Thoracic aorta (tissue), 2 donors: Measurements from ENCODE around the gene OR2L8. TPM values are rescaled to one million over a fixed set of nuclear protein-coding genes. Genes with fewer than 3 reads are reported as not detected.

Experiments
- ATAC-seq: fragments of 150-250 bp; one replicate; pipeline ENCODE4 v1.8.0; 2017; ENCODE audit warnings: low read depth; ENCODE audit not compliant: insufficient number of reproducible peaks, low FRiP score
- DNase-seq: peaks from one replicate; pipeline ENCODE4 v3.0.0-alpha.2; 2020; ENCODE audit warnings: low spot score
- H3K27ac ChIP-seq, 2 donors: fragments of 200-600 bp; sonication (generic); 1 replicate in 1 of 2; 2 replicates in 1 of 2; pipeline ENCODE4 v1.5.1; 2016; ENCODE audit warnings: mild to moderate bottlenecking in 2 of 2, moderate library complexity in 2 of 2
- H3K27me3 ChIP-seq: fragments of 200-600 bp; sonication (generic); replicated peaks from 2 replicates; pipeline ENCODE4 v1.6.0; 2016; ENCODE audit warnings: mild to moderate bottlenecking; ENCODE audit not compliant: insufficient read depth
- H3K36me3 ChIP-seq: fragments of 200-600 bp; sonication (generic); one replicate; pipeline ENCODE4 v1.5.1; 2016
- H3K4me1 ChIP-seq, 2 donors: fragments of 200-600 bp; sonication (generic); 1 replicate in 1 of 2; 2 replicates in 1 of 2; pipeline versions ENCODE4 v1.5.1 to v1.6.0; 2016; ENCODE audit warnings: low read depth in 2 of 2, mild to moderate bottlenecking in 1 of 2; ENCODE audit not compliant: control insufficient read depth in 1 of 2
- H3K4me3 ChIP-seq: fragments of 200-600 bp; sonication (generic); 2 replicates; pipeline ENCODE4 v1.5.1; 2016; ENCODE audit warnings: mild to moderate bottlenecking
- H3K9me3 ChIP-seq: fragments of 200-600 bp; sonication (generic); 2 replicates; pipeline ENCODE4 v1.5.1; 2016
- CTCF ChIP-seq: fragments of 200-600 bp; sonication (generic); IDR thresholded peaks from one replicate; pipeline ENCODE4 v1.5.1; 2019; ENCODE audit warnings: antibody characterized with exemption
- total RNA-seq, 2 donors: library from RNA; depleted of rRNA; stranded (reverse); fragments of >200 nt; gene quantifications; one replicate each; pipeline versions ENCODE4 v1.1.0 to v1.2.3, GENCODE V29; 2016

Gene OR2L8
- total RNA-seq, 2 donors from 2014 or later: not detected

- Histone ChIP-seq H3K4me3 (no peak overlapping the region), H3K36me3 (no peaks in the 10 kb centered on the region), H3K4me1 (no peaks in the 10 kb centered on the region), H3K9me3 (no peaks in the 10 kb centered on the region), H3K27me3 (no peaks in the 10 kb centered on the region), H3K27ac (no peak overlapping the region)
- ATAC-seq (no peak), DNase-seq (no peak)
- TF ChIP-seq CTCF: no peak
Measured at GRCh38 chr1:247908766-247909165, 39.9 kb upstream of the OR2L8 start.

GRCh38 chr1:247913786-247914185 is 34.9 kb upstream of the OR2L8 start:
- Histone ChIP-seq H3K27ac (no peak overlapping the region), H3K9me3 (no peaks in the 10 kb centered on the region), H3K27me3 (no peaks in the 10 kb centered on the region), H3K4me3 (no peak overlapping the region), H3K4me1 (no peaks in the 10 kb centered on the region), H3K36me3 (no peaks in the 10 kb centered on the region)
- DNase-seq: no peak
- TF ChIP-seq CTCF: no peak
- ATAC-seq: no peak

- H3K4me1 ChIP-seq: no peaks in the 10 kb centered on the region
- no peaks in the 10 kb centered on the region for H3K27me3 ChIP-seq
- H3K9me3 ChIP-seq: no peaks in the 10 kb centered on the region
- TF ChIP-seq CTCF: no peak
- DNase-seq (no peak), ATAC-seq (no peak)
- no peak overlapping the region for H3K4me3 ChIP-seq
- no peaks in the 10 kb centered on the region for H3K36me3 ChIP-seq
- H3K27ac ChIP-seq: no peak overlapping the region
Measured at GRCh38 chr1:247914941-247915662, 33.6 kb upstream of the OR2L8 start.

GRCh38 chr1:247919952-247920351 is 28.7 kb upstream of the OR2L8 start, which contains the start of gene OR2T8:
Gene OR2T8, plus strand, starts transcription at chr1:247920252. Its CDS starts 766 bp downstream, at chr1:247921018.
- H3K36me3 ChIP-seq: no peaks in the 10 kb centered on the region
- no peaks in the 10 kb centered on the region for H3K9me3 ChIP-seq
- no peak within 1 kb of the TSS for H3K4me3 ChIP-seq
- no peaks in the 10 kb centered on the region for H3K4me1 ChIP-seq
- ATAC-seq (no peak), DNase-seq (no peak)
- no peak within 1 kb of the TSS for H3K27ac ChIP-seq
- no peaks in the 10 kb centered on the region for H3K27me3 ChIP-seq
- no peak for TF ChIP-seq CTCF

GRCh38 chr1:247923941-247924340 is 24.7 kb upstream of the OR2L8 start:
- no peak for TF ChIP-seq CTCF
- ATAC-seq: no peak
- H3K36me3 ChIP-seq: no peaks in the 10 kb centered on the region
- H3K9me3 ChIP-seq: no peaks in the 10 kb centered on the region
- H3K4me3 ChIP-seq: no peak overlapping the region
- H3K27ac ChIP-seq: no peak overlapping the region
- H3K27me3 ChIP-seq: no peaks in the 10 kb centered on the region
- H3K4me1 ChIP-seq: no peaks in the 10 kb centered on the region
- DNase-seq: no peak
